GM04504 (cell line): ENCODE measurements around the gene PPFIA1.

Experiments
- DNase-seq: peaks from one replicate; pipeline ENCODE4 v3.0.0-alpha.2; 2012; ENCODE audit warnings: low read depth

Gene PPFIA1

GRCh38 chr11:70414341-70415100 is 144.0 kb downstream of the PPFIA1 start:
- DNase-seq, result no peak

- peak; percentile 83 for DNase-seq
Observed at GRCh38 chr11:70415191-70415590, 144.7 kb downstream of the PPFIA1 start.

GRCh38 chr11:70415642-70416395 is 145.3 kb downstream of the PPFIA1 start:
- DNase-seq, result peak; percentile 57

DNA sequence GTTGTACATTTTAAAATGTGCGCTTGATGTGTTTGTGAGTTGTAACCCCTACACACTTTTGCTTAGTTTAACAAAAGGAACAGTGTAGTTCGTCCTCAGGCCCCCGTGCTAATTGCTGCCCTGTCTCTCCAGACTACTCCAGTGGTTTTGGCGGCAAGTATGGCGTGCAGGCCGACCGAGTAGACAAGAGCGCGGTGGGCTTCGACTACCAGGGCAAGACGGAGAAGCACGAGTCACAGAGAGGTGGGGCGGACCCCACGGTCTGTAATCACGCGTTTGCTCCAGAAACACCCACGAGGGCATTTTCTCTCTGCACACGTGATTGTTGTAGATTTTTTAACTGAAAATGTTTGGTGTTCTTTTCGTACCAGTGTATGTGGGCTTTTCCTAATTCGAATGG is 146.4 kb downstream of the PPFIA1 start:
- no peak for DNase-seq

- no peak for DNase-seq
Observed at GRCh38 chr11:70418130-70418529, 147.6 kb downstream of the PPFIA1 start.

GRCh38 chr11:70419307-70420007 is 149.0 kb downstream of the PPFIA1 start:
- DNase-seq, result no peak

DNA sequence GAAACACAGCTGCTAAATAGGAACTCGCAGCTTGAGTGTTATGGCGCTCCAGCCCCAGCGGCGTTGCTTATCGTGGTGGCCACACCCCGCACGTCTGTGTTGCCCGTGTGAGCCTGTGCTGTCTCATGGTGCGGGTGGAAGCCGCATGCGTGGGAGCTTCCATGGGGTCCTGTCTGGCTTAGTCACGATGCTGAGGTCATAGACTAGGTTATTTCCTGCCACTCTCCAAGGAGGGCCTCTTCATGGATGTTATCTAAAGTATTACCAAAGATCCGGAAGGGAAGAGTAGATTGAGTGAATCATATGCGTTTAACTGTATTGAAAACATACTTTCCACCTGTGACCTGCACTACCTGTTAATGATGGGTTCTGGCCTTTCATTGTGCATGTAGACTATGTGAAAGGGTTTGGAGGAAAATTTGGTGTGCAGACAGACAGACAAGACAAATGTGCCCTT is 149.5 kb downstream of the PPFIA1 start:
- no peak for DNase-seq

- DNase-seq, result no peak
Observed at GRCh38 chr11:70420496-70420895, 150.0 kb downstream of the PPFIA1 start.

DNA sequence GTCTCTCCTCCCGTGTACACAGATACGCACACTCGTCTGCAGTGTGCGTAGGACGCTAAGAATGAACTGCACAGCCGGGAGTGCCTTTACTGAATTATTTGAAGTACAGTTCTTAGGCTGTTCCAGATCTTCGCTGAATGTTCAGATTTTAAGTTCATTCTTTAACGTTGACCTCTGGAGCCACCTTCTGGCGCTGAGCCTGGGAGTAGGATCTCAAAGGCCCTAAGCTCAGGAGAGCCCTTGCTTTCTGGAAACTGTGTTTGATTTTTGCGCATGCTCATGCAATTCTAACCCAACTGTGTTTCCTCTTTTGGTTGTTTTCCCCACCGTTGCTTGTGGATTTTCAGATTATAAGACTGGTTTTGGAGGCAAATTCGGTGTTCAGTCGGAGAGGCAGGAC is 150.6 kb downstream of the PPFIA1 start:
- no peak for DNase-seq

GRCh38 chr11:70422692-70423522 is 152.4 kb downstream of the PPFIA1 start:
- DNase-seq, result no peak

GRCh38 chr11:70423523-70424505 is 153.3 kb downstream of the PPFIA1 start:
- DNase-seq, result peak; percentile 62

- no peak for DNase-seq
Observed at GRCh38 chr11:70424765-70425344, 154.4 kb downstream of the PPFIA1 start.

DNA sequence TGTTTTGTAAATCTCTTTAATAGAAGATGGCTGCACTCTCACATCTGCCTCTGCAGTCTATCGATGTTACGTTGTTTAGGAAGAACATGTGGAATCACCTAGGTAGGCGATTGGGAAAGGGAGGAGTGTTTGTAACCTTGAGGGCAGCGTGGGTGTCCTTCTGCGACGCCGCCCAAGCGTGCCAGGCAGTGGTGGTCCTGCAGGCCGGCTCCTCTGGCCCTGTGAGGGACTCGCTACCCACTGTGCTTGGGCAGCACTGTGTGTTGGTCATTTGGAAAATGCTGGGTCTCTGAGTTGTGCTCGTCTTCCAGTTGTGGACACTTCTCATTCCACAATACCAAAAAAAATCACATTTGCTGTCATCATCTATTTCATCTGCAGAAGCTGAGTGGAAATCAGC is 156.9 kb downstream of the PPFIA1 start:
- no peak for DNase-seq

DNA sequence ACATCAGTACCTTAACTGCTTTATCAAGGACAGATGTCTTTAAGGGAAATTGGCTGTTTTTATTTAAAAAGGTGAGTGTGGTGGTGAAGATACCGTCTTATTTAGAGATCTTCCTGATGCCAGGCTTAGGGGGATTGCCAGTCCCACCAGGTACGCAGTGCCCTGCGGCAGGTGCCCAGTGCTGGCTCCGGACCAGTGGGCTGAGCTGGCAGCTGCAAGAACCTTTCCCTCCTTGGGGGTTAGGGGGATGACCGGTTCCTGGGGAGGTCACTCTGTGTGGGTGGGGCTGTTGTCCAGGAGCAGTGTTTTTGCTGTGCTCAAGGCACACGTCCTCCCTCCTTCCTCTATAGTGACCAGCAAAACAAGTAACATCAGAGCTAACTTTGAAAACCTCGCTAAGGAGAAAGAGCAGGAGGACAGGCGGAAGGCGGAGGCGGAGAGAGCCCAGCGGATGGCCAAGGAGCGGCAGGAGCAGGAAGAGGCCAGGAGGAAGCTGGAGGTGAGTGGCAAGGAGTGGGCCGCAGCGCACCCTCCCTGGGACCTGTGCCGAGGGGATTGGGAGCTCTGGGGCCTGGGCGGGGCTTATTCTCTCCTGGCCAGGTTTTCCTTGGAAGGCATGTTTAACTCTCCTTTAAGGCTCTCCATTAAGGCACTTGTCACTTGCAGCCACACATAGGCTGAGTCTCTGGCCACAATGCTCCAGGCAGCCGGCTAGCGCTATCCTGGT is 158.4 kb downstream of the PPFIA1 start:
- no peak for DNase-seq

DNA sequence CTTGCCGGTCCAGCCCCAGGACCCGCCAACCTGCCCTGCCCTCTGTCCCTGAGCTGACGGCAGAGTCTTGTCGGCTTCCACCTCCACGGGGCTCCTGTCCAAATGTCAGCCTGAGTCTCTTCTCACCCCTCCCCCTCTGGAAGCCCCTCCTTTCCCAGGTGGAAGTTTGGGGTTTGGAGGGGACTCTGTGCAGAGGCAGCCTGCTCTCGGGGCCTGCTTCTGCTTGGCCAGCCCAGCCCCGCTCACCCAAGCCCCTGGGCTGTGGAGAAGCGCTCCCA is 158.9 kb downstream of the PPFIA1 start:
- no peak for DNase-seq

DNA sequence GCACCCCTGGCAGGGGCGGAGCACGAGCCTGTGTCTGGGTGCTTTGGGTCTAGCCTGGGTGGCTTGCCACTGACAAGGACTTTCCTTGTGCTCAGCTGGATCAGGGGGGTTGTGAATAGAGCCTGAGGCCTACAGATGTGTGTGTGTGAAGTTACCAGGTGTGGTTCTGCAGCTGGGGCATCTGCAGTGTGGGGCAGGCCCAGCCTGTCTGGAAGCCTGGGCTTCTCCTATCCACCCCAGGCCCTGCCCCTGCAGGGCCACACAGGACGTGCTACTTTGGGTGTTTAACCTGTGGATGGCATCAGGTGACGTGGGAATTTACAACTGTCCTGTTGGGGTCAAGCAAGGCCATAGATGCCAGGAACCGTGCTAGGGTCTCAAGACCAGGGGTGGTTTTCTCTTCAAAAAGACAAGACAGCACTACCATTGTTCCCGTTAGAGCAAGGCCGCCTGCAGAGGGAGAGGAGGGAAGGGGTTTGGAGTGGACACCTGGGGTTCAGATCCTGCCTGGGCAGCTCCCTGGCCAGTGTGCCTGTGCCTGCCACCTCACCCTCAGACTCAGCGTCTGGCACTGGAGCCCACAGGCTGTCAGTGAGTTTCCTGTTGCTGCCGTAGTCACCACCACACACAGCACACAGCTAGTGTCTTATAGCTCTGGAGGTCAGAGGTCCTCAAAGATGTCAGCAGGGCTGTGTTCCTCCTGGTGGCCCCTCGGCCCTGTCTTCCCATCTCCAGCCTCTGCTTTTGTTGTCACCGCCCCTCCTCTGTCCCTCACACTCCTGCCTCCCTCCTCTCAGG is 159.4 kb downstream of the PPFIA1 start:
- DNase-seq, result no peak

- DNase-seq, result no peak
Observed at GRCh38 chr11:70430671-70431574, 160.4 kb downstream of the PPFIA1 start.

DNA sequence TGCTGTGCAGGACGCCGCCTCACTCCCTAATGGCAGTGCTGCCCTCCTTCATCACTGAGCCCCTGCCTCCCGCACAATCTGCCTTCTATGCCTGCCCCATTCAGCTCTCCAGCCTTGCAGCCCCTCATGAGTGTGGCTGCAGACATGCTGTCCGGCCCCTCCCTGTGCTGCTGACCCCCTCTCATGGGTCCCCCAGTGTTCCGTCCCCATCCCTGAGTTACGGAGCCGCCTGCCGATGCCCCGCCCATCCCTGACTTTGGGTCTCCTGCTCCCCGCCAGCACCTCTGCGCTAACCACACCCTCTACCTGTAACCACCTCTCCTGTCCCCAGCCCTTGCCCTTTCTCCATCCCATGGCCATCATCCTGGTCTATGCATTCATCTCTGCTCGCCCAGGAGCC is 161.1 kb downstream of the PPFIA1 start:
- no peak for DNase-seq
